Skeletal muscle tissue (tissue), 4 donors: ENCODE data around the gene ASXL1. TPM values are rescaled to one million over a fixed set of nuclear protein-coding genes. Genes with fewer than 3 reads are reported as not detected.
"Not testable (repeated sequence)": the region's sequence is repeated elsewhere in the genome, so short reads cannot be mapped to it uniquely, and the experiment has no call there.

ENCODE experiments used
- H3K27ac ChIP-seq: one replicate; pipeline ENCODE4 v1.7.0; 2013; ENCODE audit warnings: mild to moderate bottlenecking, low read depth, low read length, inconsistent platforms
- H3K27me3 ChIP-seq, 3 donors: one replicate each; pipeline ENCODE4 v1.7.0; 2013; ENCODE audit warnings: low read length in 3 of 3; ENCODE audit not compliant: control insufficient read depth in 3 of 3, insufficient read depth in 3 of 3
- H3K36me3 ChIP-seq, 3 donors: one replicate each; pipeline ENCODE4 v1.7.0; 2013; ENCODE audit warnings: low read length in 3 of 3; ENCODE audit not compliant: control insufficient read depth in 3 of 3, insufficient read depth in 3 of 3
- H3K4me1 ChIP-seq, 3 donors: one replicate each; pipeline ENCODE4 v1.7.0; 2013; ENCODE audit warnings: low read length in 3 of 3, mild to moderate bottlenecking in 3 of 3; ENCODE audit not compliant: control insufficient read depth in 3 of 3, insufficient read depth in 3 of 3
- H3K4me3 ChIP-seq, 3 donors: one replicate each; pipeline ENCODE4 v1.7.0; 2013; ENCODE audit warnings: low read length in 3 of 3
- H3K9ac ChIP-seq, 3 donors: one replicate each; pipeline ENCODE4 v1.7.0; 2013; ENCODE audit warnings: low read length in 3 of 3, mild to moderate bottlenecking in 3 of 3, moderate library complexity in 2 of 3, low read depth in 1 of 3
- H3K9me3 ChIP-seq, 3 donors: one replicate each; pipeline ENCODE4 v1.7.0; 2013; ENCODE audit warnings: low read length in 3 of 3; ENCODE audit not compliant: control insufficient read depth in 3 of 3
- total RNA-seq: library from RNA; depleted of rRNA; stranded (reverse); fragments of >200 nt; gene quantifications from one replicate; pipeline ENCODE4 v1.2.3, GENCODE V29; 2014
- donor health status: Osteomylitis.

The ASXL1 gene
- total RNA-seq, 1 donor from 2014 or later: 86.1 TPM

DNA sequence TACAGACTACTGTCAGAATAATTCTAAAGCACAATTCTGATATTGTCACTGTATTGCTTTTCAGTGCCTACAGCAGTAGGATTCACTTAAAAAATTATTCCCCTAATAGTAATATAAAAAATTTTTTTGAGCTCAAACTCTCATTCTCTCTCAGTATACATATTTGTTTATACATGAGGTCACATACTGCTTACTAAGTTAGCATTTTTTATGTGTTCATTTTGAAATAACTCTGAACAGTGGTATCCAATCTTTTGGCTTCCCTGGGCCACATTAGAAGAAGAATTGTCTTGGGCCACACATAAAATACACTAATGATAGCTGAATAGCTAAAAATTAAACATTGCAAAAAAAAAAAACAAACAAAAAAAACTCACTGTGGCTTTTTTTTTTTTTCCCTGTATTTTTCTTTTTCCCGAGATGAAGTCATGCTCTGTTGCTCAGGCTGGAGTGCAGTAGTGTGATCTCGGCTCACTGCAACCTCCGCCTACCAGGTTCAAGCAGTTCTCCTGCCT lies 38.6 kb downstream of the ASXL1 start:
- no peaks in the 10 kb centered on the region for H3K4me1 ChIP-seq
- H3K27ac ChIP-seq: no peak overlapping the region
- no peak overlapping the region for H3K4me3 ChIP-seq
- peaks cover 0 to 5% (median 0%) of the 10 kb centered on the region in 3 donors for H3K36me3 ChIP-seq
- no peaks in the 10 kb centered on the region for H3K9me3 ChIP-seq
- H3K9ac ChIP-seq: no peak overlapping the region
- no peaks in the 10 kb centered on the region for H3K27me3 ChIP-seq

DNA sequence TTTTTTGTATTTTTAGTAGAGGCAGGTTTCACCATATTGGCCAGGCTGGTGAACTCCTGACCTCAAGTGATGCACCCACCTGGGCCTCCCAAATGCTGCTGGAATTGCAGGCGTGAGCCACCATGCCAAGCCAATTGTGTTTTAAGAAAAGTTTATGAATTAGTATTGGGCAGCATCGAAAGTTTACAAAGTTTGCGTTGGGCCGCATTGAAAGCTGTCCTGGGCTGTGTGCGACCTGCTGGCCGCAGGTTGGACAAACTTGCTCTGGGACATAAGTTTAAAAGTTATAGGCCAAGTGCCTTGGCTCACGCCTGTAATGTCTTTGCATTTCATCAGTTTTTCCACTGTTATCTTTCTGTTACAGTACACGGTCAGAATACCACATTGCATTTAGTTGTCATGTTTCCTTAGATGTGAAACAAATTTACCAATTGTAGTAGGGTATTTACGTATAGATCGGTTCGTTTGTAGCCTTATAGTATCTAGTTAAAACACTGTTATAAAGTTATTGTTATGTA lies 39.5 kb downstream of the ASXL1 start:
- H3K9me3 ChIP-seq: no peaks in the 10 kb centered on the region
- H3K9ac ChIP-seq: no peak overlapping the region
- no peak overlapping the region for H3K4me3 ChIP-seq
- no peak overlapping the region for H3K27ac ChIP-seq
- H3K27me3 ChIP-seq: no peaks in the 10 kb centered on the region
- H3K36me3 ChIP-seq: peaks cover 0 to 5% (median 3%) of the 10 kb centered on the region in 3 donors
- no peaks in the 10 kb centered on the region for H3K4me1 ChIP-seq

DNA sequence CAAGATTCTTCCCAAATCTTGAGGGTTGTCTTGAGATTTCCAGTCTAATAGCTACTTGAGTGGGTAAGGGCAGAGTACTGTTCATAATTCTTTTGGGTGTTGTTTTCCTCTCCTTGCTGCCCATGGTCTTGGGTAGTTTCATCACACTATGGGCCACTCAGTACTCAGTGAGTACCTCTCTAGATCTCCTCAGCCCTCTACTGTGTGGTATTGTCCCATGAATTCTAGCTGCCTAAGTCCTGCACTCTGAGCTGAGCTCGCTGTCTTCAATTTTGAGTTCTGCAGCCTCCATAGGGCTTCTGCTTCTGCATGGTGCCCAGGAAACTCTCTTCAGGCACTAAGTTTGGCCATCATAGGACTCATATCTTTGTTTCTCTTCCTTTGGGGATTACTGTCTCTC lies 42.3 kb downstream of the ASXL1 start:
- Histone ChIP-seq H3K27ac (no peak overlapping the region), H3K4me1 (no peaks in the 10 kb centered on the region), H3K4me3 (no peak overlapping the region), H3K36me3 (peaks cover 0 to 5% (median 3%) of the 10 kb centered on the region in 3 donors), H3K9me3 (no peaks in the 10 kb centered on the region), H3K27me3 (no peaks in the 10 kb centered on the region), H3K9ac (no peak overlapping the region)

DNA sequence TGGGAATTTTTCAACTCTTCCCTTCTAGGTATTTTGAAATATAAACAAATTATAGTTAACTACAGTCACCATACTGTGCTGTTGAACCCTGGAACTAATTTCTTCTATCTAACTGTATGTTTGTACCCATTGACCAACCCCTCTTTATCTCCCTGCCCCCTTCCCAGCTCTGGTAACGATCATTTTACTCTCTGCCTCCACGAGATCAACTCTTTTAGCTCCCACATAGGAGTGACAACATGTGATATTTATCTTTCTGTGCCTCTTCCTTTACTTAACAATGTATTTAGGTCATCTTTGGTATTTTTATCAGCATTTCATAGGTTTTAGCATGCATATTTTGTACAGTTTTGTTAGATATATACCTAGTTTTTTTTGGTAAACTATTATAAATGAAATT lies 45.9 kb downstream of the ASXL1 start:
- peaks cover 4 to 7% (median 6%) of the 10 kb centered on the region in 3 donors for H3K36me3 ChIP-seq
- no peak overlapping the region for H3K27ac ChIP-seq
- no peak overlapping the region for H3K9ac ChIP-seq
- H3K9me3 ChIP-seq: no peaks in the 10 kb centered on the region
- H3K27me3 ChIP-seq: no peaks in the 10 kb centered on the region
- no peak overlapping the region for H3K4me3 ChIP-seq
- peaks cover 0 to 4% (median 0%) of the 10 kb centered on the region in 3 donors for H3K4me1 ChIP-seq

DNA sequence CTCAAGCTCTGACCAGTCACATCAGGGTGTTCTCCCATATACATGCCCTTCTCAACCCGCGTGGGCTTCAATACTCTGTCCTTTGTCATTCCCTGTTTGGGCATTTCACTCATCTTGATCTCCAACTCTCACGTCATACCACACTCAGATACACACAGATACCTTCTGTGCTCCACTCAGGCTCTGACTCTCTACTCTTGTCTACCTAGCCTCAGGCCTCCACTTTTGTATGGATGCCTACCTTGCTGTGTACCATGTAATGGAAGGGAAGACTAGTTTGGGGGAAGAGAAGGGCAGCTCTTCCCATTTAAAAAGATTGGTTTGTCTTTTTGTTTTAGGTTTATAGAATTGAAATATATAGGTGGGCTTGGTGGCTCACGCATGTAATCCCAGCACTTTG lies 48.6 kb downstream of the ASXL1 start:
- Histone ChIP-seq H3K4me3 (no peak overlapping the region), H3K9me3 (no peaks in the 10 kb centered on the region), H3K27me3 (no peaks in the 10 kb centered on the region), H3K9ac (no peak overlapping the region), H3K4me1 (peaks cover 0 to 4% (median 0%) of the 10 kb centered on the region in 3 donors), H3K36me3 (peaks cover 3 to 8% (median 6%) of the 10 kb centered on the region in 3 donors), H3K27ac (no peak overlapping the region)

DNA sequence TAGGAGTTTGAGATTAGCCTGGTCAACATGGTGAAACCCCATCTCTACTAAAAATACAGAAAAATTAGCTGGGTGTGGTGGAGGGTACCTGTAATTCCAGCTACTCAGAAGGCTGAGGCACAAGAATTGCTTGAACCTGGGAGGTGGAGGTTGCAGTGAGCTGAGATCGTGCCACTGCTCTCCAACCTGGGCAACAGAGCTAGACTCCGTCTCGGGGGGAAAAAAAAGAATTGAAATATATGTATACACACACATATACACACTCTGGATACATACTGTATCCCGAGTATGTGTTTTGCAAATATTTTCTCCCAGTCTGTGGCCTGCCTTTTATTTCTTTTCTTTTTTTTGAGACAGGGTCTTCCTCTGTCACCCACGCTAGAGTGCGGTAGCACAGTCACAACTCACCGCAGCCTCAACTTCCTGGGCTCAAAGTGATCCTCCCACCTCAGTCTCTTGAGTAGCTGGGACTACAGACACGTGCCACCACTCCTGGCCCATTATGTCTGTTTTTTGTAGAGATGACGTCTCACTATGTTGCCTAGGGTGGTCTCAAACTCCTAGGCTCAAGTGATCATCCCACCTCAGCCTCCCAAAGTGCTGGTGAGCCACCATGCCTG lies 49.1 kb downstream of the ASXL1 start:
- not testable (repeated sequence) for H3K27me3 ChIP-seq, H3K9me3 ChIP-seq, H3K36me3 ChIP-seq, H3K4me1 ChIP-seq, H3K9ac ChIP-seq, H3K27ac ChIP-seq, H3K4me3 ChIP-seq

DNA sequence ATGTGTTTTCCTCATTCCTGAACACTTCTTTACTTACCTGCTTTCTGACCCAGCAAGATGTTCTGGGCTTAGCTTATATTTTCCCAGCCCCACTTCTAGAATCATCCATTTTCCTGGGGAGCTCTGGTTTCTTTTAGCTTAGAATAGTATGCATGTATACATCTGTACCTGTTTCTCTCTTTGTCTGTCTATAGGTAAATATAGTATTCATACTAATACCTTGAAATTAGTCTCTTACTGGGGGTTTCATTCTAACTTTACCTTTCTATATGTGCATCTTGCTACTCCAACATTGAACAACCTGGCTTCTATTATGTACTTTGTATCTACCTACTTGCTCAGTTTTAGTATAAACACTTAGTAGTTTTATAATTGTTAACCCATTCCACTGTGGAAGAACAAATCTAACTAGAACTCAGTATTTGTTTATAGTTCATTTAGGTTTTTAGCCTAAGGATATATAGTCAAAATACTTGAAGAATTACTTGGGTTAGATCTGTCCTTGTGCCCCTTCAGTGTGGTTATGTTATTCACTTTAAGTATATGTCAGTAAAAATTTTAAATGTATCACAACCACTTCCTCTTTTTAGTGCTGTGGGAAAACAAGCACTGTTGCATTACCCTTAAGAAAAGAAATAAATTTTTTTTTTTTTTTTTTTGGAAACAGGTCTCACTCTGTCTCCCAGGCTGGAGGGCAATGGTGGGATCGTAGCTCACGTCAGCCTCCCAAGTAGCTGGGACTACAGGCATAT lies 54.0 kb downstream of the ASXL1 start:
- H3K9ac ChIP-seq: no peak overlapping the region
- peaks cover 0 to 7% (median 5%) of the 10 kb centered on the region in 3 donors for H3K4me1 ChIP-seq
- H3K4me3 ChIP-seq: no peak overlapping the region
- no peak overlapping the region for H3K27ac ChIP-seq
- peaks cover 0 to 4% (median 3%) of the 10 kb centered on the region in 3 donors for H3K36me3 ChIP-seq
- no peaks in the 10 kb centered on the region for H3K9me3 ChIP-seq
- no peaks in the 10 kb centered on the region for H3K27me3 ChIP-seq

DNA sequence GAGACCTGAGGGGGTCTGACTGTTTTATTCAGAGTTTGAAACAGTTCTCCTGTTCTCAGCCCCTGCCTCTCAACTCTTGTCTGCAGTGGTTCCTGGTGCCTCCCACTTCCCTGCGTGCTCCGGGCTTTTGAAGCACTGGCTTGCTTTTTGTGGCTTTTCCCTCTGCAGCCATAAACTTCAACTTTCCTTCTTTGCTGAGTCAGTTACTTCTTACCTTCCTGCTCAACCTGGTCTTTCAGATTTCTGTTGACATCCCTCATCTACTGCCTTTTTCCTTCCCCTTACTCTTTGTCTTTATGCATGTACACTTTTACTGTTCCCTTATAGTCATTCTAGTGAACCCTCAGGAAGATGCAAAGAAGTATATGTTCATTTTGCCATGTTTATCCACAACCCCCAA lies 57.4 kb downstream of the ASXL1 start:
- Histone ChIP-seq H3K27ac (no peak overlapping the region), H3K36me3 (no peaks in the 10 kb centered on the region), H3K27me3 (no peaks in the 10 kb centered on the region), H3K4me1 (peaks cover 0 to 5% (median 4%) of the 10 kb centered on the region in 3 donors), H3K9me3 (no peaks in the 10 kb centered on the region), H3K9ac (no peak overlapping the region), H3K4me3 (no peak overlapping the region)

DNA sequence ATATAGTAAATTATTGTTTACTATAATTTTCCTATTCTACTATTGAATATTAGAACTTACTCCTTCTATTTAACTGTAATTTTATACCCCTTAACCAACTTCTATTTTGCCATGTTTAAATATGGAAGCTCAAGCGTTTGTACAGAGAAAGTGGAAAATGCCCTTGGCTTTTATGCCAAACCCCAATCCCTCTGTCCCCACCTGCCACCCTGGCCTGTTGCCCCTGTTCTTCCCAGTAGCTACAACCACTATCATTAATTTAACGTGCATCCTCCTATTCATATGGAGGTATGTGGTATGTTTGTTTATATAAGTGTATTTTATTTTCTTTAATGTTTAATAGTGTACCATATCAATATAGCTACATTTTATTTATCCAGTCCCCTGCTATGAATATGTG lies 58.1 kb downstream of the ASXL1 start:
- Histone ChIP-seq H3K4me3 (no peak overlapping the region), H3K9ac (no peak overlapping the region), H3K36me3 (no peaks in the 10 kb centered on the region), H3K27me3 (no peaks in the 10 kb centered on the region), H3K9me3 (no peaks in the 10 kb centered on the region), H3K4me1 (peaks cover 0 to 5% (median 4%) of the 10 kb centered on the region in 3 donors), H3K27ac (no peak overlapping the region)

DNA sequence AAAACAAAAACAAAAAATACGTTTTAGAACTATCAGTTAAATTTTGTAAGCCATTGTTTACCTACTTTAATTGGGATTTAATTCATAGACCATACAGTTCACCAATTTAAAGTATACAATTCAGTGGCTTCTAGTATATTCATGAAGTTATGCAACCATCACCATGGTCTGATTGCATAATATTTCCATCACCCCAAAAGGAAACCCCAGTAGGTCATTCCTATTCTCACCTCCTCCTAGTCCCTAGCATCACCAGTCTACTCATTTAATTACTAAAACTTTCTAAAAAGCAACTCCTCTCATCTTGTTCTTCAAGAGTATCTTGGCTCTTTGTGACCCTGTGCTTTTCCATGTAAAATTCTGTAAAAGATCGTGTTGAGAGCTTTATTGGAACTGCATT lies 60.2 kb downstream of the ASXL1 start:
- peaks cover 0 to 5% (median 4%) of the 10 kb centered on the region in 3 donors for H3K4me1 ChIP-seq
- H3K4me3 ChIP-seq: no peak overlapping the region
- no peaks in the 10 kb centered on the region for H3K36me3 ChIP-seq
- H3K9ac ChIP-seq: no peak overlapping the region
- no peaks in the 10 kb centered on the region for H3K9me3 ChIP-seq
- H3K27ac ChIP-seq: no peak overlapping the region
- H3K27me3 ChIP-seq: no peaks in the 10 kb centered on the region
